H9 (cell line): ENCODE data around the gene HIP1. TPM values are rescaled to one million over a fixed set of nuclear protein-coding genes. Genes with fewer than 3 reads are reported as not detected.

Experiments used
- DNase-seq: peaks from one replicate; pipeline ENCODE4 v3.0.0-alpha.2; 2017
- H2AFZ ChIP-seq: one replicate; pipeline ENCODE4 v1.6.1; 2013; ENCODE audit warnings: mild to moderate bottlenecking, low read length, control low read depth, moderate library complexity
- H2AK5ac ChIP-seq: 2 replicates; pipeline ENCODE4 v1.6.1; 2013; ENCODE audit warnings: low read length, control low read depth, mixed read lengths; ENCODE audit not compliant: insufficient read length
- H2BK120ac ChIP-seq: one replicate; pipeline ENCODE4 v1.6.1; 2013; ENCODE audit warnings: low read depth, mild to moderate bottlenecking, low read length, control low read depth, inconsistent platforms; ENCODE audit not compliant: poor library complexity, severe bottlenecking
- H2BK12ac ChIP-seq: 2 replicates; pipeline ENCODE4 v1.6.1; 2013; ENCODE audit warnings: low read length, control low read depth, mixed read lengths, low read depth; ENCODE audit not compliant: insufficient read length
- H2BK15ac ChIP-seq: 2 replicates; pipeline ENCODE4 v1.6.1; 2013; ENCODE audit warnings: low read depth, low read length, control low read depth
- H2BK20ac ChIP-seq: one replicate; pipeline ENCODE4 v1.6.1; 2013; ENCODE audit warnings: low read depth, mild to moderate bottlenecking, low read length, control low read depth, inconsistent platforms; ENCODE audit not compliant: poor library complexity, severe bottlenecking
- H2BK5ac ChIP-seq: 2 replicates; pipeline ENCODE4 v1.6.1; 2013; ENCODE audit warnings: low read length, control low read depth, mixed read lengths; ENCODE audit not compliant: insufficient read length
- H3K14ac ChIP-seq: 2 replicates; pipeline ENCODE4 v1.6.1; 2013; ENCODE audit warnings: low read length, control low read depth; ENCODE audit not compliant: insufficient read depth
- H3K18ac ChIP-seq: 2 replicates; pipeline ENCODE4 v1.6.1; 2013; ENCODE audit warnings: low read depth, mild to moderate bottlenecking, mixed read lengths, low read length, control low read depth; ENCODE audit not compliant: insufficient read length
- H3K23ac ChIP-seq: 2 replicates; pipeline ENCODE4 v1.6.1; 2013; ENCODE audit warnings: low read length, control low read depth, mixed read lengths, low read depth; ENCODE audit not compliant: insufficient read length
- H3K23me2 ChIP-seq: 2 replicates; pipeline ENCODE4 v1.6.1; 2013; ENCODE audit warnings: low read depth, mild to moderate bottlenecking, mixed read lengths, low read length, control low read depth; ENCODE audit not compliant: insufficient read length, poor library complexity, severe bottlenecking
- H3K27ac ChIP-seq: 2 replicates; pipeline ENCODE4 v1.5.1; 2013; ENCODE audit warnings: low read length, control low read depth, mixed read lengths, low read depth; ENCODE audit not compliant: insufficient read length
- H3K27me3 ChIP-seq: 2 replicates; pipeline ENCODE4 v1.6.1; 2013; ENCODE audit warnings: low read length, control low read depth, inconsistent platforms; ENCODE audit not compliant: insufficient read depth
- H3K4ac ChIP-seq: 2 replicates; pipeline ENCODE4 v1.6.1; 2013; ENCODE audit warnings: low read depth, mild to moderate bottlenecking, control low read depth, inconsistent platforms, low read length, moderate library complexity
- H3K4me1 ChIP-seq: 2 replicates; pipeline ENCODE4 v1.6.1; 2013; ENCODE audit warnings: low read length, control low read depth, inconsistent platforms; ENCODE audit not compliant: insufficient read depth
- H3K4me2 ChIP-seq: 2 replicates; pipeline ENCODE4 v1.6.1; 2013; ENCODE audit warnings: low read length, control low read depth, mixed read lengths; ENCODE audit not compliant: insufficient read length, insufficient read depth
- H3K56ac ChIP-seq: 2 replicates; pipeline ENCODE4 v1.6.1; 2013; ENCODE audit warnings: low read depth, mild to moderate bottlenecking, mixed read lengths, low read length, control low read depth; ENCODE audit not compliant: insufficient read length
- H3K79me1 ChIP-seq: 2 replicates; pipeline ENCODE4 v1.6.1; 2013; ENCODE audit warnings: low read depth, mild to moderate bottlenecking, moderate library complexity, low read length, control low read depth, inconsistent platforms; ENCODE audit not compliant: insufficient read depth, poor library complexity, severe bottlenecking
- H3K79me2 ChIP-seq: 2 replicates; pipeline ENCODE4 v1.6.1; 2013; ENCODE audit warnings: low read length, control low read depth, inconsistent platforms; ENCODE audit not compliant: insufficient read depth
- H3K9ac ChIP-seq: 2 replicates; pipeline ENCODE4 v1.6.1; 2013; ENCODE audit warnings: low read length, control low read depth, mixed read lengths; ENCODE audit not compliant: insufficient read length; ENCODE audit errors: extremely low read depth
- H3K9me3 ChIP-seq: one replicate; pipeline ENCODE4 v1.6.1; 2013; ENCODE audit warnings: low read depth, low read length, inconsistent platforms; ENCODE audit not compliant: control insufficient read depth
- H3T11ph ChIP-seq: one replicate; pipeline ENCODE4 v1.6.1; 2013; ENCODE audit warnings: mild to moderate bottlenecking, low read length, control low read depth, inconsistent platforms
- H4K20me1 ChIP-seq: one replicate; pipeline ENCODE4 v1.6.1; 2013; ENCODE audit not compliant: control insufficient read depth, insufficient read length, insufficient read depth
- H4K5ac ChIP-seq: 2 replicates; pipeline ENCODE4 v1.6.1; 2013; ENCODE audit warnings: low read depth, mild to moderate bottlenecking, mixed read lengths, low read length, control low read depth; ENCODE audit not compliant: insufficient read length
- H4K8ac ChIP-seq: replicated peaks from 2 replicates; pipeline ENCODE4 v1.6.1; 2013; ENCODE audit warnings: low read length, control low read depth, mixed read lengths, low read depth; ENCODE audit not compliant: insufficient read length
- H4K91ac ChIP-seq: 2 replicates; pipeline ENCODE4 v1.6.1; 2013; ENCODE audit warnings: low read depth, mild to moderate bottlenecking, moderate library complexity, mixed read lengths, low read length, control low read depth; ENCODE audit not compliant: insufficient read length
- H3K27ac Mint-ChIP-seq, 3 experiments: 2 replicates in 2 of 3; 3 replicates in 1 of 3; pipeline ENCODE4 v1.8.0; 2020 to 2021; ENCODE audit warnings: mixed read lengths in 3 of 3, mild to moderate bottlenecking in 1 of 3, moderate library complexity in 1 of 3
- H3K27me3 Mint-ChIP-seq: 2 replicates; pipeline ENCODE4 v1.8.0; 2021; ENCODE audit warnings: low read depth, mild to moderate bottlenecking, moderate library complexity, mixed read lengths
- H3K36me3 Mint-ChIP-seq, 3 experiments: 2 replicates in 2 of 3; 3 replicates in 1 of 3; pipeline ENCODE4 v1.8.0; 2020 to 2021; ENCODE audit warnings: low read depth in 3 of 3, mixed read lengths in 3 of 3; ENCODE audit not compliant: insufficient read depth in 1 of 3
- H3K4me1 Mint-ChIP-seq, 2 experiments: 2 replicates each; pipeline ENCODE4 v1.8.0; 2020; ENCODE audit warnings: mixed read lengths in 2 of 2
- H3K4me3 Mint-ChIP-seq, 2 experiments: 2 replicates in 1 of 2; 3 replicates in 1 of 2; pipeline ENCODE4 v1.8.0; 2020 to 2021; ENCODE audit warnings: mild to moderate bottlenecking in 2 of 2, mixed read lengths in 2 of 2, moderate library complexity in 1 of 2
- H3K9me3 Mint-ChIP-seq, 2 experiments: 2 replicates in 1 of 2; 3 replicates in 1 of 2; pipeline ENCODE4 v1.8.0; 2020; ENCODE audit warnings: mild to moderate bottlenecking in 2 of 2, mixed read lengths in 2 of 2, moderate library complexity in 1 of 2
- CTCF ChIP-seq: fragments of 200-600 bp; sonication (generic); conservative IDR thresholded peaks from 3 replicates; pipeline ENCODE4 v1.8.0; 2021; ENCODE audit warnings: antibody characterized with exemption, mild to moderate bottlenecking
- WGBS: extraction: QIAGEN DNeasy Blood & Tissue Kit; methylation state at CpG from one replicate; pipeline ENCODE4 v1.1.7; 2013; ENCODE audit warnings: missing lambda C conversion rate, low lambda C conversion rate, mixed read lengths; ENCODE audit not compliant: insufficient read length; ENCODE audit errors: extremely low coverage; 5-methylcytosine and 5-hydroxymethylcytosine counted together
- total RNA-seq: library from RNA; stranded (reverse); gene quantifications from 2 replicates; pipeline ENCODE4 v1.2.1, GENCODE V29; 2021

The HIP1 gene
- total RNA-seq, 1 experiment from 2014 or later: 87.5 TPM

- Histone ChIP-seq H3K27me3 (no peaks in the 10 kb centered on the region), H2BK120ac (no peak overlapping the region), H2AK5ac (no peak overlapping the region), H3K9ac (no peak overlapping the region), H3K56ac (no peak overlapping the region), H3K23me2 (no peaks in the 10 kb centered on the region), H3K79me1 (no peaks in the 10 kb centered on the region), H3K9me3 (no peaks in the 10 kb centered on the region), H3K14ac (no peak overlapping the region), H4K91ac (no peak overlapping the region), H3T11ph (no peak overlapping the region), H2BK5ac (no peak overlapping the region), H4K20me1 (no peaks in the 10 kb centered on the region), H3K27ac (no peak overlapping the region), H3K4me1 (no peaks in the 10 kb centered on the region), H4K8ac (no peak overlapping the region), H3K18ac (no peak overlapping the region), H2BK15ac (no peak overlapping the region), H3K23ac (no peak overlapping the region), H3K79me2 (no peaks in the 10 kb centered on the region), H3K4ac (no peak overlapping the region), H2BK20ac (no peak overlapping the region), H2AFZ (no peak overlapping the region), H2BK12ac (no peak overlapping the region), H4K5ac (no peak overlapping the region), H3K4me2 (no peak overlapping the region)
- no peaks in the 10 kb centered on the region for H3K4me1 Mint-ChIP-seq
- no peak for DNase-seq
- no peaks in the 10 kb centered on the region for H3K9me3 Mint-ChIP-seq
- peaks cover 30 to 83% (median 54%) of the 10 kb centered on the region in 3 experiments for H3K36me3 Mint-ChIP-seq
- H3K27ac Mint-ChIP-seq: no peak overlapping the region
- TF ChIP-seq CTCF: no peak
- no peak overlapping the region for H3K4me3 Mint-ChIP-seq
- H3K27me3 Mint-ChIP-seq: no peaks in the 10 kb centered on the region
- WGBS: no CpG with 5 or more reads among the region's 11 CpGs
These were observed 165.9 kb downstream of the HIP1 start for GRCh38 chr7:75572814-75573213.
